Right lung (tissue), 5 donors: Measurements from ENCODE around the gene CFAP141. TPM values are rescaled to one million over a fixed set of nuclear protein-coding genes. Genes with fewer than 3 reads are reported as not detected.
"Not testable (repeated sequence)": the region's sequence is repeated elsewhere in the genome, so short reads cannot be mapped to it uniquely, and the experiment has no call there.

Experiments used
- DNase-seq, 2 donors: peaks; one replicate each; pipeline ENCODE4 v3.0.0-alpha.2; 2013
- polyA plus RNA-seq, 5 donors: library from polyadenylated mRNA; unstranded; fragments of 120-200 nt; gene quantifications; one replicate each; pipeline versions ENCODE4 v1.2.1 to v1.2.3, GENCODE V29; 2013; ENCODE audit warnings: inconsistent platforms in 1 of 5, low replicate concordance in 1 of 5; ENCODE audit not compliant: insufficient read length in 5 of 5, insufficient read depth in 1 of 5

CFAP141 gene
- polyA plus RNA-seq, 5 donors, result 2.7 to 6.5 (median 3.8) TPM; not detected in 1

DNA sequence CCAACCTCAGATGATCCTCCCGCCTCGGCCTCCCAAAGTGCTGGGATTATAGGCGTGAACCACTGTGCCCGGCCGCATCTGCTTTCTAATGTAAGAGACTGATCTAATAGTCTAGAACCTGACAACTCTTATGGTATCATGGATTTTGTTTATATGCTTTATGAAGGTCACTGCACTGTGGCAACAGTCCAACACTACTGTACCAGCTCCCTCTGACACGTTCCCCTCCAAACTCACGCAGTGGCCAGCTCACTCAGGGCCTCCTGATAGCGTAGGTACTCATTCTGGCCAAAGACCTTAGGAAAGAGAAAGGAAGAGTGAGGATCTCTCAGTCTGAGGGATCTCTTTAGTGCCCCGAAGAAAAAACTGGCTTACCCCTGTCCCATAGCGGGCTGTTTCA lies 6.0 kb upstream of the CFAP141 start:
- DNase-seq, result no peak

DNA sequence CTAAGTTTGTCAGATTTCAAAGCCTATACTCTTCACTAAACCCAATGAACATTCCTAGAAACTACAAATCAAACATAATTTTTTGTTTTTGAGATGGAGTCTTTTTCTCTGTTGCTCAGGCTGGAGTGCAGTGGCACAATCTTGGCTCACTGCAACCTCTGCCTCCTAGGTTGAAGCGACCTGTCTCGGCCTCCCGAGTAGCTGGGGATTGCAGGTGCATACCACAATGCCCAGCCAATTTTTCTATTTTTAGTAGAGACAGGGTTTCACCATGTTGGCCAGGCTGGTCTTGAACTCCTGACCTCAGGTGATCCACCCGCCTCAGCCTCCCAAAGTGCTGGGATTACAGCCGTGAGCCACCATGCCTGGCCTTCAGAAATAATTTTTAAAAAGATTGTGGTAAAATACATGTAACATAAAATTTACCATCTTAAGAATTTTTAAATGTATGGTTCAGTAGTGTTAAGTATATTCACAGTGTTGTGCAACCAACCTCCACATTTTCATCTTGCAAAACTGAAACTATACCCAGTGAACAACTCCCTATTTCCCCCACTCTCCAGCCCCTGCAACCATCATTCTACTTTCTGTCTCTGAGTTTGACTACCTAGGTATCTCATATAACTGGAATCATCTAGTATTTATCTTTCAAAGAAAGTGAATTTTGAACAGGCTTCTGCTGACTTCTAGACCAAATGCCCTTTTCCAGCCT lies 2.7 kb upstream of the CFAP141 start:
- DNase-seq, result no peak

DNA sequence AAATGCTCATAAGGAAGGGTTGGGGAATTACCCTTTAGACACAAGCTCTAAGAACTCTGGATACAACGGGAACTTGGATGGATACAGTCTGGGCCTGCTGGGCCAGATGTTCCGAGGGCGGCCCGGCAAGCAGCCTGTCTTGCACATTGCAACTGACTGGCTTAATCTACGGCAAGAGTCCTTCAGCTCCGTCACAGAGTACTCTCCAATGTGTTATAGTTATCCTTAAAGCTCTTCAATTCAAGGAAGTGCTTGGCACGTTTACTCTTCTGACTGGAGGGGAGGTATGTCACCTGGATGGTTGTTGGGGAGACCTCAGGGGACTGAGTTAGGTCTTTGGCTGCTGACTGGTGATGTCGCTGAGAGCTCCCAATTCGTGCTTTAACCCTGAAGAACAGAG lies 1.1 kb upstream of the CFAP141 start:
- no peak for DNase-seq

DNA sequence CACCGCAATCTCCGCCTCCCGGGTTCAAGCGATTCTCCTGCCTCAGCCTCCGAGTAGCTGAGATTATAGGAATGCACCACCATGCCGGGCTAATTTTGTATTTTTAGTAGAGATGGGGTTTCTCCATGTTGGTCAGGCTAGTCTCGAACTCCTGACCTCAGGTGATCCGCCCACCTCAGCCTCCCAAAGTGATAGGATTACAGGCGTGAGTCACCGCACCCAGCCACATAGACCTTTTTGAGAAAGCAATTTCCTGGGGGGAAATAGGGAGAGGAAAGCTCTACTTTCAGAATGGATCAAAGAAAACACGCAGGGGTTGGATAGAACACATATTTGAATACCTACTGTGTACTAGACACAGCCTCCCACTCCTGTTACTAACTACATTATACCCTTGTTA lies 355 bp downstream of the CFAP141 start:
- DNase-seq, result not testable (repeated sequence)

DNA sequence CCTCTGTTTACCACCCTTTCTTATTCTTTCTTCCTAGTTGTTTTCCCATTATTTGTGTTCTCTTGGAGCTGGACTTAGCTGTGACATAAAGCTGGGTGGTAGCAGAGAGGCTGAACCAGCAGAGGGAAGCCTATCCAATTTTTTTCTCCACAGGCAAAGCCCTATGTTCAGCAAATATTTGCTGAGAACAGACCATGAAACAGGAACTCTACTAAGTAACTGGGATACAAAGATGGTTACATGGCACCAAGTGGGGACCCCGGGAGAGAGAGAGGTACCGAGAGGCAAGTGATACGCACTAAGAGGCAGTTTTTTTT lies 6.6 kb downstream of the CFAP141 start:
- no peak for DNase-seq

DNA sequence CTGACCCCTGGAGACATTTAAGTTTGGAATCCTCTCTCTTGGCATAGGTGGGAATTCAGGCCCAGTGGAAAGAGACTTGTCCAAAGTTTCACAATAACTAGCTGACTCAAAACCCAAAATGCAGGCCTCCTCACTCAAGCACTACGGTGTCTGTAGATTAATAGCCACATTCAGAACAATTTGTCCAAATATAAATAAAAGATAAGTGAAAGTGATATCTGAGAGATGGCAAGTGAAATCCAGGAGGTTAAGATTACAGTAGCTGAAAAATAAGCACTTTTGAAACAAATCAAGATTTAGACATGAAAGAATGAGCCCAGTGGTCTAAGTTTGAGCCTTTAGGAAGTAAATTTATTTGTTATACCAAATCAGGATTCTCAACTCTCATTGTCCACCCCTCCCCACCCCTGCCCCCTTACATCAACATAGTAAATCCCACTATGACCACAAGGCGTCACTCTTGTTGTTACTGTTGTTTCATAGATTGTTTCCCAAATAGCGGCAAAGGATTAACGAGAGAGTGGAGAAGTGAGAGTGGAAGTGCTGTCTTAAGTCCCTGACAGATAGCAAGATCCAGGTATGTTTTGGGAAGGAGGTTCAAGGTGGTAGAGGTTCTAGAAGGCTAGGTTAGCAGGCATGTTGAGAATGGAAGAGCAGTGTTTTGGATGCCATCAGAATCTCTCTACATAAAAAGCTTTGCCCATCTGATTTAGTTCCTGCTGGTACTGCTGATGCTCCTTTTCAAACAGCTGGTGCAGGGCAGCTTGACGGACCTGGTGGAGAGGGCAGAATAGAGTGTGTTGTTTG lies 7.2 kb downstream of the CFAP141 start:
- DNase-seq, result peak; percentile 38 to 55

DNA sequence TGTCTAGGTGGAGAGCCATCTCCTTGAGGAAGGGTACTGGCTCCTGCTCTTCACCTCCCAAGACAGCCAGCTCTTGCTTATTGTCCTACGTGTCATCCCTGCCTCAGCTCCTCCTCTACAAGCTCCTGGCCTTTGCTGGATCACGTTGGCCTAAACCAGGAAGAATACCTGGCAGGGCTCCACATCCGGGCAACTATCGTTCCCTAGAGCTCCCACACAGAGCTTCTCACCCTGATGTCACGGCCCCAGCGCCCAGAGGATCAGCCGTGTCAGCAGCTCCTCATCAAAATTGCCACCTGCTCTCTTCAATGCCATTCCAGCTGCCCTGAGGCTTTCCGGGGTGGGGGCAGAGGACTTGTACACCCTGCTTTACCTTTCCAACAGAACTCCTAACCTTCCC lies 12.3 kb downstream of the CFAP141 start:
- no peak for DNase-seq

DNA sequence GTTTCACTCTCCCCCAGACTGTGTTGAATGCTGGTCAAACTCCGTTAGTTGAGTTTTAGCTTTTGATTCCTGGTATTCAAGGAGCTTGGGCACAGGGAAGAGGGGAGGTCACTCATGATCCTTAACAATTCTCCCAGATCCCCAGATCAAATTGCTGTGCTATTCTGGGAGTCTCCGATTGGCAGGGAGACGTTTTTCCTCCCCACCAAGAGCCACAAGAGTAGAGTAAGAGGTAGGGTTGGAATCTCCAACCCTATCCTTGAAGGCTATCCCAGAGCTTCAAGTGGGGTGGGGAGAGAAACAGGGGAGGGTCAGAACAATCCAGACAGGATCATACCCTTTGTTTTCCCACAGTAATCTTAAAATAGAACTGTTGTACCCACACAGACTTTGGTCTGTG lies 13.7 kb downstream of the CFAP141 start:
- DNase-seq, result no peak

DNA sequence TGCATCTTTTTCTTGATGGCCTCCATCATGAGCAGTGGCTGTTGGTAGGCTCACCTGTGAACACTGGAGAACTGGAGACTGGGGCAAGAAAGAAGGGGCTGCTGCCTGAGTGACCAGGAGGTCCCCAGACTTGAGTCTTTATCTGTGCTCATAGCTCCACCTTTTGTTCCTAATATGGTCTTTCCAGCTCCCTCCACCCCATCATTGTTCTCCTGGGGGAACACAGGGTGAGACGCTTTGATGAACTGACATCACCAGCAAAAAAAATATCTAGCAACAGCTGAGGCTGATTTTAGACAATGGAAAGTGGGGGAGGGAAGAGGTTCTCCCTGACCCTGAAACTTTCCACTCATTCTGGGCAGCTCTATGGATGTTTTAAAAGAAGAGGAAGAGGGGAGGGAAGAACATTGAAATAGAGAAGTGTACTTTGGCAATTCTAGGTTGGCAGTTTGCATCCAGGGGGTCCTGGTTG lies 14.1 kb downstream of the CFAP141 start, which contains the start of gene TPM3:
TPM3 (minus strand) TSS at position 111 of the 472 bp plus-strand sequence; CDS start at position 29, 82 bp downstream.
- no peak for DNase-seq

DNA sequence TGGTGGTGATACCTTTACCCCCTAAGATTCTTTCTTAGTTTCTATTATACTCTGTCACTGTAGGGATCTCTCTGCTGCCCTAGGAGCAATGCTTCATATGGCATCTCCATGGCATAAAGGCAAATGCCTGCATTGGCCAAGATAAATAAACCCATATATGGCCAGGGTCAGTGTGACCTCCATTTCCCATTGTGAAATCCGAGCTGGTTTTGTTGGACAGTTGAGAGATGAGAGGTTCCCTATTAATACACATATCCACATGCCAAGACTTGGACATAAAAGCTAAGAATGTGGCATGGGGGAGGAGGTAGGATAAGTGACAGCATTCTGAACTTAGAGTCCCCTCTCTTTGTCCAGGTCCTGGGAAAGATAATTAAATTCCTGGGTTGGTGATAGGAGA lies 15.6 kb downstream of the CFAP141 start:
- DNase-seq, result no peak

DNA sequence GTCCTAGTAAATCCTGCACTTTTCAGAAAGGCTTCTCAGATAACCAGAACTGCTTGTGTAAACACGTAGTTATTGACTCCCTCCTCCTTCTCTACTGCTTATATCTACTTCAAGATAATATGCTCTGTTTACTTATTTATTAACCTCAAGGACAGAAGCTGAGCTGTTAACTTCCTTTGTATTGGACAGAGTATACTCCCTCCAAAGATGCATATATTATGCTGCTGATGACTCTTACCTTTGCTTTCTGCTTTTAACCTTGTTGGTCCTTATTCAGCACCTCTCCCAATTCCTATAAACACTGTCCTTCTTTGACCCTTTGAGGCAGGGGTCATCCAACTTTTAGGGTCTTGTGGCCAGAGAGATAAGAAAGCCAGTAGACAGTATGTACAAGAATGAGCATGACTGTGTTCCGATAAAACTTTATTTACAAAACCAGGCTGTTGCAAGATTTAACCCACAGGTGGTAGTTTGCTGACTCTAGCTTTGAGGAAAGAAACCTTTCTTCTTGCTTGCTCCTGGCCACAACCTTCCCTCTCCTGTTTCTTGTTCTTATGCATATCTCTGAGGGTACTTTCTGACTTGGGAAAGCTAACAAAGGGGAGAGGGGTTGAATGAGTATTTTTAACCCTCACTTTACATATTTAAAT lies 19.2 kb downstream of the CFAP141 start:
- no peak for DNase-seq

DNA sequence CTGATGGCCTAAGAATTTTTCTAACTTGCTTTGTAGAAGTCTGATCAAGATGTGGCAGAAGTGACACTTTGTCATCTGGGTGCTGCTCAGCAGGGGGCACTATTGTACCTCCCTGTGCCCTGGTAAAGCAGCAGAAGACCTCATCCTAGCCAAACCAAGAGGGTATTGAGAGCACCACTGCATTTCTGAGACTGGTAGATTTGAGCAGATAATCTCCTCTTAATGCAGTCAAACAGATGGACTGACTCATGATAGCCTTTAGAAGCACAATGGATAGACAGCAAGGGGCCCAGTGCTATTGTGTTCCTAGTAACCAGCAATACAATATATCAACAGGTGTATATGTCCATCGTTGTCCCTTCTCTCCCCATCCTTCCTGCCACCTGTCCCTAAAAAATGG lies 20.0 kb downstream of the CFAP141 start:
- DNase-seq, result no peak

DNA sequence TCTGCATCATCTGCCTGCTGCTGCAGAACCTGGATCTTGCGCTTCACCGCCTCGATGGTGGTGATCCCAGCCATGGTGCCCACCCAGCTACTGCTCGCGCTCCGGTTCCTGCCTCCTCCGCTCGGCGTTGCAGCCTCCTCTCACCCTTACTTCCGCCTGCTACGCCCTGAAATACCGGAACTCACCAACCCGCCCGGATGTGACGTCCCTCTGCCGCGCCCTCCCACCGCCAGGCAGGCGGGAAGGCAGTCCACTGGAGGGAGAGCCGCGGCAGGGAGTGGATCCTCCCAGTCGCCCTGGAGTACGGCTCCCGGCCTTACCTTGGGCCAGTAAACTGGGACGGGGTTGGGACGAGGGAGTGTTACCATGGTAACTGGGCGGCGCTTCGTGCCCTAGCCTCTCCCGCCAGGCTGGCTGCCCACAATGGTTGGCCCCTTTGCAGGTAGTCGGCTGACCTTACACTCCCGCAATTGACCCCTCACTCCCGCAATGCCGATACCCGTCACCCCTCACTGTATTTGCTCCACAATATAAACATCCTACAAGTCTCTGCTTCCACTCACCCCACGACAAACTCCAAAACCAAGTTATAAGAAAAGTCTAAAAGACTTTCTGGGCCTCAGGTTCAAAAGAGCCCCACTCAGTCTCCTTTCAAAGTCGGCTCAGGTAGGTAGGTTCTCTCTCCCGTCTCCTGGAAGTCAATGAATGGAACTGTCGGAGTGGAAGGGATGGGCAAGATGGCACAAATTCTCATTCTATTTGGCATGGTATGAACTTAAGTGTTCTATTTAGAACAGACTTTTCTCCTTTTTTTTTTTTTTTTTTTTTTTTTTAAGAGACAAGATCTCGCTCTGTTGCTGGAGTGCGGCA lies 22.9 kb downstream of the CFAP141 start:
- peak; percentile 91 to 92 for DNase-seq

DNA sequence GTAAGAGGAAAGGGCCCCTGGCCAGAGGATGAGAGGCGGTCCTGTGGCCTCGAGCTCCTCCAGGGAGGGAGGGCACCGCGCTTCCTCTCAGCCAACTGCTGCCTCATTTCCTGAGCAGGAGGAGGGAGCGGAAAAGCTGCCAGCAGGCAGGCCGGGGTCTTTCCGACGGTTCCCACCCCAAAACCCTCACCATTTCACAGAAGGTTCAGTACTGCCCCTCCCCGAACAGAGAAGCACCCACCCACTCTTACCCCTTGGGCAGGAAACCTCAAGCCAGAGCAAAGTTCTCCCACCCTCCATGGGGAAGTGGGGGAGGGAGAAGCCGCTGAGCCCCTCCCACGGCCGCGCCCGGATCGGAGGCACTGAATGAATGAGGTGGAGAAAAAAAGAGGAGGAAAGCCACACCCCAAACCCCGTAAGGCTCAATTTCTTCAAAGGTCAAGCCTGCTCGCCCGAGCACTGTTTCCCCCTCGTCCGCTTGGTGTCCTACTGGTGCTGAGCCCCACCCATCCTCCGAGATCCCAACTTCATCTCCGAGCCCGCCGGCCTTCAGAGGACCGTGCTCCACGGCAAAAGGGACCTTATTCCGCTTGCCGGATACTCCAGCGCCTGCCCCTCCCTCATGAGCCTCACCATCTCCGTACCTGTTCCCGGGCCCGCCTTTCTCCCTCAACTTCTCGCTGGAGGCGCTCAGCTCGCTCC lies 23.6 kb downstream of the CFAP141 start:
- DNase-seq, result peak; percentile 59 to 61

DNA sequence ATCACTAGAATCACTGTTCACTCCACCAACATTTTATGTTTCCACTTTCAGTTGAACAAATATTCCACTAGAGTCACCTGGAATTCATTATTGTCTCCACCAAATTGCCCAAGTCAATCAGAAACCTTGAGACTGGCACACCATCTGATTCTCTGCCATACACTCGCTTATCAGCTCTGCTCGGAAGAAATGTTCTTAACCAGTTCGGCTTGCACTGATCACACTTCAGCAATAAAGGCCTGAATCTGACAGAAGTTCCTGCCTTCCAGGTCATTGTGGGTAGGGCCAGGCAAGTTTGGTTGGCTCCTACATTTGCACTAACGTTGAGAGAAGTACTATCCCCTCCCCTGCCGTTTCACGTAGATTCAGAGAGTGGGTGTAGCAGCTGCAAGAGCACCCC lies 24.2 kb downstream of the CFAP141 start:
- no peak for DNase-seq

DNA sequence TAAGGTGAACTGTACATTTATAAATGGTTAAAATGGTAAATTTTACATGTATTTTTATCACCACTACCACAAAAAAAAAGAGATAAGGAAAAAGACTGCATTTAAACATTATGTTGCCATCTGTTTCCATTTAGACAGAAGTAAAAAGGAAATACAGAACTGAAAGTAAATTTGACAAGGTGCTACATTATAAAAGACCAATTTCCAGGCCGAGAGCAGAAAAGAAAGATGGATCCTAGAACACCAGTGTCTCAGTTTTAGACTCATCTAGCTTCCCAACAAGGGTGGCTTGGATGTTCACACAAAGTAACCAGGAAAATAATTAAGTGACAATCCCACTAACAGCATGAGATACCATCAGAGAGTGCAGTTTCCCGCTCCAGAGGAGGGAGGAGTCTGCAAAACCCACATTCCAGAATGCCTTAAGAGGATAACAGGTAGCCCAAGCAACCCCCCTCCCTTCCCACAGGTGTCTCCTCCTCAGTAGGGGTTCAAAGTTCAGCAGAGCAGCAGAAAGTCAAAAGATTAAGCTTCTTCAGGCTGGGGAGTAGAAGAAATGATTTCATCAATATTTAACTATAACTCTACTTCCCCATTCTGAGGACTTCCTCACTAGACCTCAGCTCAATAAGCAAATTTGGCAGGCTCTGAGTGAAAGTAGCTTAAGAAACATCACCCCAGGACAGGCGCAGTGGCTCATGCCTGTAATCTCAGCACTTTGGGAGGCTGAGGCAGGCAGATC lies 26.0 kb downstream of the CFAP141 start:
- no peak for DNase-seq

DNA sequence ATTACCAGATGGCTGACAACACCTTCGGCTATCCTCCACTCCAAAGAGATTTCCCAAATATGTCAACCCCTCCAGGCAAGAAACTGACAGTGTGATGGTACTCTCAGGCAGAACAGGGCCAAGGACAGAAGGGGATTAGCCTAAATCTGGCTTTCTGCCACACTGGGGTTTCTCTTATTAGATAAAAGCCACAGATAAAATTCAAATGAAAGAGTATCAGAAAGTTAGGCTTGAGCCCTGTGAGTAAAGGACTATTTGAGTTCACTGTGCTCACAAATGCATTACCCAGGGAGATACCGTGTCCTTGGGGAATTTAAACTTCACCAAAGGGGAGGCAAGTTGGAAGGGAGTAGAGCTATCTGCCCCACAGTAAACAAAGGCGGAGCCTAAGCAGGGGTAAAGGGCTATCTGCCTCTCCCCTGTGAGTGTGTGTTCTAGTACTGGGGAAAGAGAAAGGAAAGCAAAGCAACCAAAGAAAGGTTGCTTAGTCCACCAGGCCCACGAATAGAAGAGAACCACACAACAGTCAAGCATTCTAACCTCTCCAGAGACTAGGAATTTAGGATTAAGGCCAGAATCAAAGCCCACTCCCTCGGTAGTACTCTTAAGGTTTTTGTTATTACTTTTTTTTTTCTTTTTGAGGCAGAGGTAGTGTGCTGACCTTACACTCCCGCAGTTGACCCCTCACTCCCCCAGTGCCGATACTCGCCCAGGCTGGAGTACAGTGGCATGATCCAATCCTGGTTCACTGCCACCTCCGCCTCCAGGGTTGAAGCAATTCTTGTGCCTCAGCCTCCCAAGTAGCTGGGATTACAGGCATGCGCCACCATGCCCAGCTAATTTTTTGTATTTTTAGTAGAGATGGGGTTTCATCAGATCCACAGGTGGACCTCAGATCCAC lies 27.0 kb downstream of the CFAP141 start:
- DNase-seq, result no peak

DNA sequence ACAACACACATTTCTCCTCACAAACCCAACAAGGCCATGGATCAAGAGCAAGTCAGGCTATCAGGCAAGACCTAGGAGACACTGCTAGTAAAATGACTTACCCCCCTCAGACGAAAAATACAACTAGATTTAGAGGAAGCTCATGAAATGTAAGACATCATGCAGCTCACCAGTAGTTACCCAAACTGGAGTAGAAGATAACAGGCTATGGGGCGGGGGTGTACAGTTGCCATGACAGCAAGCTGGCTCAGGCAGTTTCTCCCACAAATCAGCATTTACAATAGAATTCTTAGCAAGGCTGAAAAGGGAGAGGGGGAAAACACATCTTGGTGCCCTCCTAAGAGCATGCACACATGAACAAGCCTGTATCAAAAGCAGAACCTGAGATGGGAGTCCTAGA lies 28.1 kb downstream of the CFAP141 start:
- DNase-seq, result no peak

DNA sequence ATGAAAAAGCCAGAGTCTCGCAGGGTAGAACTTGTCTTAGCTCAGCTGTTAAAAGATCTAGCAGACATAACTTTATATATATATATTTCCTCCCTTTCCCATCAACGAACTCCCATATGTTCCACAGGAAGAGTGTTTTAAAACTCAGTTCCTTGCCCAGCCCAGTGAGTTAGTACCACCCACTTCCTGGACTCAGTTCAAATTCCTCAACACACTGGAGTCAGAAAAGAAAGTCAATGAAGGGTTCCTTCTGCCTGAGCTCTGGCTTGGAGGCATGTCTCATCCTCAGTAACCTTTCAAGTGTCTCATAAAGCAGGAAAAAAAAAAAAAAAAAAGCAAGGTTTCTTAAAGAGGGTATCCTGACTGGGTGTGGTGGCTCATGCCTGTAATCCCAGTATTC lies 29.8 kb downstream of the CFAP141 start:
- peak in 1 of 2 donors; percentile 42 for DNase-seq
